Fibroblast of pulmonary artery (primary cell): ENCODE results near the gene PATJ.

Experiments used
- DNase-seq: peaks from one replicate; pipeline ENCODE4 v3.0.0-alpha.2; 2010; ENCODE audit warnings: low read depth
- H3K4me3 ChIP-seq: replicated peaks from 2 replicates; pipeline ENCODE4 v1.5.1; 2011; ENCODE audit warnings: low read depth, mild to moderate bottlenecking, control low read depth, low read length, moderate library complexity
- TF ChIP-seq, protein P1 (sequence below): IDR thresholded peaks from 2 replicates; pipeline ENCODE4 v1.5.1; 2011; ENCODE audit warnings: mild to moderate bottlenecking, control low read depth, low read length, inconsistent platforms; ENCODE audit errors: missing control alignments

The PATJ gene

DNA sequence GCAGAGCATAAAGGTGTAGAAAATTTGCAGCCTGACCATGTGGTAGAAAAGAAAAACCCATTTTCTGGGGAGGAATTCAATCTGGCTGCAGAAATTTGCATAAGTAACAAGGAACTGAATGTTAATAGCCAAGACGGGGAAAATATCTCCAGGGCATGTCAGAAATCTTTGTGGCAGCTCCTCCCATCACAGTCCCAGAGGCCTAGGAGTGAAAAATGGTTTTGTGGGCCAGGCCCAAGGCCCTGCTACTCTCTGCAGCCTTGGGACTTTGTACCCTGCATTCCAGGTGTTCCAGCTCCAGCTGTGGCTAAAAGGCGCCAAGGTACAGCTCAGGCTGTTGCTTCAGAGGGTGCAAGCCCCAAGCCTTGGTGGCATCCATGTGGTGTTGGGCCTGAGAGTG lies 152.9 kb downstream of the PATJ start:
- TF ChIP-seq, protein P1, sequence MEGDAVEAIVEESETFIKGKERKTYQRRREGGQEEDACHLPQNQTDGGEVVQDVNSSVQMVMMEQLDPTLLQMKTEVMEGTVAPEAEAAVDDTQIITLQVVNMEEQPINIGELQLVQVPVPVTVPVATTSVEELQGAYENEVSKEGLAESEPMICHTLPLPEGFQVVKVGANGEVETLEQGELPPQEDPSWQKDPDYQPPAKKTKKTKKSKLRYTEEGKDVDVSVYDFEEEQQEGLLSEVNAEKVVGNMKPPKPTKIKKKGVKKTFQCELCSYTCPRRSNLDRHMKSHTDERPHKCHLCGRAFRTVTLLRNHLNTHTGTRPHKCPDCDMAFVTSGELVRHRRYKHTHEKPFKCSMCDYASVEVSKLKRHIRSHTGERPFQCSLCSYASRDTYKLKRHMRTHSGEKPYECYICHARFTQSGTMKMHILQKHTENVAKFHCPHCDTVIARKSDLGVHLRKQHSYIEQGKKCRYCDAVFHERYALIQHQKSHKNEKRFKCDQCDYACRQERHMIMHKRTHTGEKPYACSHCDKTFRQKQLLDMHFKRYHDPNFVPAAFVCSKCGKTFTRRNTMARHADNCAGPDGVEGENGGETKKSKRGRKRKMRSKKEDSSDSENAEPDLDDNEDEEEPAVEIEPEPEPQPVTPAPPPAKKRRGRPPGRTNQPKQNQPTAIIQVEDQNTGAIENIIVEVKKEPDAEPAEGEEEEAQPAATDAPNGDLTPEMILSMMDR = no peak
- no peak overlapping the region for H3K4me3 ChIP-seq
- DNase-seq = no peak

- TF ChIP-seq, protein P1 = no peak
- no peak overlapping the region for H3K4me3 ChIP-seq
- DNase-seq = no peak
These were observed 156.4 kb downstream of the PATJ start for GRCh38 chr1:61898658-61899057.

- peak; percentile 5 for DNase-seq
- TF ChIP-seq, protein P1 = no peak
- no peak overlapping the region for H3K4me3 ChIP-seq
These were observed 162.1 kb downstream of the PATJ start for GRCh38 chr1:61904354-61904753.

- H3K4me3 ChIP-seq = no peak overlapping the region
- TF ChIP-seq, protein P1 = no peak
- DNase-seq = no peak
These were observed 164.8 kb downstream of the PATJ start for GRCh38 chr1:61907102-61907501.

DNA sequence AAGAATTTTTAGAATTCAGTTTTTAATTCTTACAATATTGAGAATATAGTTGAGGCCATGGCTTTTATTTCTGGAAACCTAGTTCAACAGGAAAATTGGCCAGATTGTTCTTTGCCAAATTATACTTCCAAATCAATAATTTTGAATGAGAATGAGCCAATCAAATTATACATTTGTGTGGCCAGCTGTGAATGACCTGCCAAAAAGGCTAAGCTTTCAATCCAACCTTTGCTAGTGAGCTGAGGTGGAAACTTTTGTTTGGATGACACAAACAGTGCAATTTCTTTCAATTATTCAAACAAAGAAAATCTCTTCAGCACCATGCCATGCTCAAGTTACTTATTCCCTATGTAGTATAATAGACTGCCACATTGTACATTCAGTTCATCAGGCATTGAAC lies 167.8 kb downstream of the PATJ start:
- H3K4me3 ChIP-seq = no peak overlapping the region
- no peak for DNase-seq
- TF ChIP-seq, protein P1 = no peak

DNA sequence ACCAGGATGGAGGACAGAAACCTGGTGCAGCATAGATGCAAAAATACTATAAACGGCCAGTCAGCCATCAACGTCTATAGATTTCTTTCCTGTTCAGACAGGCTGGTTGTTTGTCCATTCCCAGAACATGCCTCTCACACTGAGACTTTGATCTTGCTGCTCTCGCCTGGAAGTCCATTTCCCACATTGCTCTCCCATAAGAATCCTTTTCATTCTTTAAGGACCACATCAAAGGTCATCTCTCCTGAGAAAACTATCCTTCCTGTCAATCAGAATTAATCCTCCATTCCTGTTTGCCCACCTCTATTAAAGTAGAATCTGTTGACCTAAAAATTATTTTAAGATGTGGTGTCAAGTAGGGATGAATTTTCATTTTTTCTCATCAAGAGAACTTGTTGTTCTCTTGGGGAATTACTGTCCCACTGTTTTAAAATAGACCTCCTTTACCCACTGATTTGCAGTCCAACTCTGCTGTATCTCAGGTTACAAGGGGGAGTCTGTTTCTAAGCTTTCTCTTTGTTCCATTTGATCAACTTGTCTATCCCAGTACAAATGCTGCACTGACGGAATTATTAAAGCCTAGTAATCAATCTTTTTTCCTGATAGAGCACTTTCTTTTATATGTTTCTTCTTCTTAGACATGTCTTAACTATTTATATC lies 172.7 kb downstream of the PATJ start:
- TF ChIP-seq, protein P1 = no peak
- DNase-seq = no peak
- H3K4me3 ChIP-seq = no peak overlapping the region

DNA sequence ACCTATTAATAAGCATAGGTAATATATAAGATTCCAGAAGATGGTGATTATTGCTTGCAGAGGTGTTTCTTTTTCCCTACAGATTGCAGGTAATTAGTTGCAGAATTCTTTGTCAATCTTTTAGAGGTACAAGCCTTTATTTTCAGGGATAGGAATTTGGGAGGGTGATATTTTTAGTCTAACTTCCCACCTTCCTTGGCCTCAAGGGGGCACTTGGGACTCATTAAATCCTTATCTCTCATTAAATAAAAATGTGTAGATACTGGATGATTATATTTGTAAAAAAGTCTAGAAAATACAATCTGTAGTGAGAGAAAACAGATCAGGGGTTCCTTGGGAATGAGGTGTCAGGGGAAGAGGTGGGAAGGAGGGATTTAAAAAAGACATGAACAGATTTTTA lies 179.2 kb downstream of the PATJ start:
- no peak for DNase-seq
- TF ChIP-seq, protein P1 = peak; percentile 9
- H3K4me3 ChIP-seq = no peak overlapping the region
